Raji (cell line): Measurements from ENCODE around the gene SEMA3C.

Experiments
- POLR2A ChIP-seq: IDR thresholded peaks from 2 replicates; pipeline ENCODE4 v1.6.1; 2011; ENCODE audit warnings: low read depth, low read length, control low read depth; ENCODE audit not compliant: insufficient read depth

Gene SEMA3C

GRCh38 chr7:80707318-80707717, 211.5 kb downstream of the SEMA3C start:
- TF ChIP-seq POLR2A = no peak

- no peak for TF ChIP-seq POLR2A
These were observed 213.6 kb downstream of the SEMA3C start for GRCh38 chr7:80705130-80705781.

GRCh38 chr7:80703272-80703671, 215.6 kb downstream of the SEMA3C start:
- no peak for TF ChIP-seq POLR2A

- TF ChIP-seq POLR2A = no peak
These were observed 219.1 kb downstream of the SEMA3C start for GRCh38 chr7:80699721-80700256.

GRCh38 chr7:80699045-80699638, 219.7 kb downstream of the SEMA3C start:
- no peak for TF ChIP-seq POLR2A
